IPS DF 6.9 (cell line): ENCODE measurements around the gene DAZAP1.

Experiments used
- DNase-seq: peaks from one replicate; pipeline ENCODE4 v3.0.0-alpha.2; 2013; ENCODE audit warnings: low read depth, low spot score
- H3K27ac ChIP-seq: one replicate; pipeline ENCODE4 v1.5.1; 2013; ENCODE audit warnings: low read length, control low read depth
- H3K27me3 ChIP-seq: 2 replicates; pipeline ENCODE4 v1.6.1; 2013; ENCODE audit warnings: mild to moderate bottlenecking, low read length; ENCODE audit not compliant: control insufficient read depth, insufficient read depth
- H3K36me3 ChIP-seq: 2 replicates; pipeline ENCODE4 v1.6.1; 2013; ENCODE audit warnings: low read length; ENCODE audit not compliant: control insufficient read depth, insufficient read depth
- H3K4me1 ChIP-seq: 2 replicates; pipeline ENCODE4 v1.6.1; 2013; ENCODE audit warnings: low read length; ENCODE audit not compliant: control insufficient read depth, insufficient read depth
- H3K4me3 ChIP-seq: 2 replicates; pipeline ENCODE4 v1.5.1; 2013; ENCODE audit warnings: mild to moderate bottlenecking, low read length
- H3K9me3 ChIP-seq: 2 replicates; pipeline ENCODE4 v1.6.1; 2013; ENCODE audit warnings: low read length, inconsistent platforms; ENCODE audit not compliant: control insufficient read depth, insufficient read depth
- WGBS: extraction: QIAGEN DNeasy Blood & Tissue Kit; methylation state at CpG from one replicate; pipeline ENCODE4 v1.1.7; 2013; ENCODE audit warnings: mixed read lengths, missing lambda C conversion rate; ENCODE audit not compliant: insufficient read length, insufficient coverage; 5-methylcytosine and 5-hydroxymethylcytosine counted together

DAZAP1 gene

DNA sequence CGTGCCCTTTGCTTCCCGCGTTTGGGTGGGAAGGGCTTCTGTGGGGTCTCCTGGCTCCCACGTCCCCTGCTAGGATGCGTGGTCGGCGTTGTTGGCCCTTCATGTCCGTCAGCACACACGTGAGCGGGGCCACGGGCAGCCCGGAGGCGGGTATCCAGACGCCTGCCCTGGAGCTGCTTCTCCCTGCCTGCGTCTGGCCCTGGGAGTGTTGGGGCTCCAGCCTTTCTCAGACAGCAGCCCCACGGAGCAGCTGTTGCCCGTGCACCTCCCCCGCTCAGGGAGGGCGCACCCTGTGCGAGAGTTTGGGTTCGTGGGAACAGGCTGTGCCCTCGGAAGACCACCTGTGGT lies 14.5 kb downstream of the DAZAP1 start:
- Histone ChIP-seq H3K27ac (no peak overlapping the region), H3K4me1 (peaks cover 3% of the 10 kb centered on the region; the same call in 1 of the 2 replicates), H3K36me3 (peaks cover 63% of the 10 kb centered on the region), H3K27me3 (no peaks in the 10 kb centered on the region), H3K4me3 (no peak overlapping the region), H3K9me3 (no peaks in the 10 kb centered on the region)
- no peak for DNase-seq
- WGBS, result no CpG with 5 or more reads among the region's 22 CpGs

DNA sequence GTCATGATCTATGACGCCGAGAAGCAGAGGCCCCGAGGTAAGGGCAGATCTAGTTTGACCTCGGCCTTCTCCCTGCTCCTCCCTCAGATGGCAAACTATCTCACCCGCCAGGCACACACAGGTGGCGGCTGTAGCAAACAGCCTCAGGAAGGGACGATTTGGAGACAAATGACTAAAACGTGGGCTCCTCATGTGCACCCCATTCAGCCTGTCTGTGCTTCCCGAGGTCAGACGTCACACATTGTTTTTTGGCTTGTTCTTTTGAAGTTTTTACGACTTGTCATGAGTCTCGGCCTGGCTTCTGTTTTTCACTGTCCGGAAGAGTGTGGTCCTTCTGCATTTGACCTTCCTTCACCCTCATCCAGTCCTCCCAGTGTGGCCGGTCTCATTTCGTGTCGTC lies 15.0 kb downstream of the DAZAP1 start:
- H3K27ac ChIP-seq, result no peak overlapping the region
- H3K36me3 ChIP-seq, result peaks cover 63% of the 10 kb centered on the region
- DNase-seq, result no peak
- no peaks in the 10 kb centered on the region for H3K27me3 ChIP-seq
- no peaks in the 10 kb centered on the region; the same call in 1 of the 2 replicates for H3K4me1 ChIP-seq
- WGBS, result no CpG with 5 or more reads among the region's 16 CpGs
- H3K9me3 ChIP-seq, result no peaks in the 10 kb centered on the region
- H3K4me3 ChIP-seq, result no peak overlapping the region

DNA sequence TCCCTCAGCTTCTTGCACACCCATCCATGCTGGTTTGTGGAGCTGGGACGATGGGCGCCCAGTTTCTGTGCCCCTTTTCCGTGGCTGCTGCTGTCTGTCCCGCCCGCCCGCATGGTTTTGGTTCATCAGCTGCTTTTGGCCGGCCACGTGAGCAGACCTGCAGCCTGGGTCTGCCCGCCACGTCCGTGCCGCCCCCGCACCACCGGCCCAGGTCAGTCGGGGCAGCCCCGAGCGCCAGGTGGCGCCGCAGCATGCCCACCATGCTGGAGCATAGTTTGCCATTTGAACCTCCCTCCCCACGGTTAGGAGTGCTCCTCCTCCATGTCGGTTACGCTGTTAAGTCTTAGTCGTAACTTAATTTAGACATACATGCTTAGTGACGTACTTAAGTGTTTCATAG lies 15.6 kb downstream of the DAZAP1 start:
- Histone ChIP-seq H3K9me3 (no peaks in the 10 kb centered on the region), H3K4me1 (no peaks in the 10 kb centered on the region), H3K27me3 (no peaks in the 10 kb centered on the region), H3K4me3 (no peak overlapping the region), H3K36me3 (peaks cover 63% of the 10 kb centered on the region), H3K27ac (no peak overlapping the region)
- DNase-seq, result no peak
- no CpG with 5 or more reads among the region's 24 CpGs for WGBS

DNA sequence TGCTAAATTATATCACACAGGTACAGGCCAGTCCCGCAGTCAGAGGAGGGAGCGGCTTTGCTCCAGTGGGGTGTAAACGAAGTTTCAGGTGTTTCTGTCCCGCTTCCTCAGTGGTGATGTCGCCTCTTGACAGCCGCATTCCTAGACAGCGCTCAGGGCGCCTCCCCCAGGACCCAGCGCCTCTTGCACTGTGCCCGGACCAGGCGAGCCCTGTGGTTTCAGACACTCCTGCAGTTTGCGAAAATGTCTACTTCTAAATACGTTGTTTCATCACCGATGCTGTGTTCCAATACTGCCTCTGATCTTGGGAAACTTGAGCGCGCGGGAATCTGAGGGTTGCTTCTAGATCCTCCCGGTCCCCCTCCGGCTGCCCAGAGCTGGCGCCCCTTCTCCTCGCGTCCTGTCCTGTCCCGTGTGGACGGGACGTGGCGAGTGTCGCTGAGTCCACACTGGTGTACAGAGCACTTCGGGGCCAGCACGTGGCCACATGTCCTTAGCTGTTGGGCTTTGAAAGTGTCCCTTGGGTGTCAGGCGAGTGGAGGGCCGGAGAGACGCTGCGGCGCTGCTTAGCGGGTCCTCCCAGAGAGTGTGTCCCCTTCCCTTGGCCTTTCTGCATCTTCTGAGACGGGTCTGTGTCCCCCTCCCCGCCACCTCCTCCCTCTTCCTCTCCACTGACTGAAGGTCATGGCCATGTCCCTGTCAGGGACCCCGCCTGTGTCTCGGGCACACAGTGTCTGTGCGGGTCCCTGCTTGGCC lies 16.2 kb downstream of the DAZAP1 start:
- Histone ChIP-seq H3K9me3 (no peaks in the 10 kb centered on the region), H3K36me3 (peaks cover 61% of the 10 kb centered on the region), H3K27ac (no peak overlapping the region), H3K4me1 (no peaks in the 10 kb centered on the region), H3K4me3 (no peak overlapping the region), H3K27me3 (no peaks in the 10 kb centered on the region)
- DNase-seq, result no peak
- WGBS, result no CpG with 5 or more reads among the region's 40 CpGs

DNA sequence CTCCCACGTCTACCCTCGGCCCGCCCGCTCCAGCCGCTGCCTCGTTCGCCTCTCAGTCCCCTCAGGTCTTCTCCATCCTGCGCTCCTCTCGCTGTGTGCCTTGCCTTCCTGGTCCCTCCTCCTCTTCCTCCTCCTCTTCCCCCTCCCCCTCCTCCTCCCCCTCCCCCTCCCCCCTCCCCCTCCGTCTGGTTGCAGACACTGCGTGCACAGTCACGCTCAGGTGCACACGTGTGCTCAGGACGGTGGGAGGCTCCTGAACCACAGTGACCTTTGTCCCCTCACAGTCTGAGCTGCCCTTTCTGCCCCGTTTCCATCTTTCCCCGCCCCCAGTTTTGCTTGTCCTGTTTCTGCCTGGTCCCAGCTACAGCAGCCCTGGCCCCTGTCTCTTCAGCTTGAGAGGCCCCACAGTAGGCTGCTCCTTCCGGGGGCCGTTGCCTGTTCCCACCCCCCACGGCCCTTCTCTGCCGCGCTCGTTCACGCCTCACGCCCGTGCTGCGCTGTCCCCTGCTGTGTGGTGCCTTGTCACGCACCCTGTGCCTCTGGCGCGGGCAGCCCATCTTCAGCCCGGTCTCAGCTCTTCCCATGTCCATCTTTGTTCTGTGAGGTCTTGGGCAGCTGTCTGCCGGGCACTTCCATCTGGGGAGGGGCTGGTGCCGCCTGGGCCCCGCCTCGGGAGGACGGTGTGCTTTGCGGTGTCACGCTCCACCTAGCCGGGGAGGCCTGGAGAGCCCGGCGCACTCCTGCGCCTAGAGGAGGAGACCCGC lies 17.0 kb downstream of the DAZAP1 start:
- Histone ChIP-seq H3K36me3 (peaks cover 61% of the 10 kb centered on the region), H3K9me3 (no peaks in the 10 kb centered on the region), H3K27me3 (no peaks in the 10 kb centered on the region), H3K4me3 (no peak overlapping the region), H3K4me1 (no peaks in the 10 kb centered on the region), H3K27ac (no peak overlapping the region)
- WGBS, result no CpG with 5 or more reads among the region's 42 CpGs
- DNase-seq, result no peak

DNA sequence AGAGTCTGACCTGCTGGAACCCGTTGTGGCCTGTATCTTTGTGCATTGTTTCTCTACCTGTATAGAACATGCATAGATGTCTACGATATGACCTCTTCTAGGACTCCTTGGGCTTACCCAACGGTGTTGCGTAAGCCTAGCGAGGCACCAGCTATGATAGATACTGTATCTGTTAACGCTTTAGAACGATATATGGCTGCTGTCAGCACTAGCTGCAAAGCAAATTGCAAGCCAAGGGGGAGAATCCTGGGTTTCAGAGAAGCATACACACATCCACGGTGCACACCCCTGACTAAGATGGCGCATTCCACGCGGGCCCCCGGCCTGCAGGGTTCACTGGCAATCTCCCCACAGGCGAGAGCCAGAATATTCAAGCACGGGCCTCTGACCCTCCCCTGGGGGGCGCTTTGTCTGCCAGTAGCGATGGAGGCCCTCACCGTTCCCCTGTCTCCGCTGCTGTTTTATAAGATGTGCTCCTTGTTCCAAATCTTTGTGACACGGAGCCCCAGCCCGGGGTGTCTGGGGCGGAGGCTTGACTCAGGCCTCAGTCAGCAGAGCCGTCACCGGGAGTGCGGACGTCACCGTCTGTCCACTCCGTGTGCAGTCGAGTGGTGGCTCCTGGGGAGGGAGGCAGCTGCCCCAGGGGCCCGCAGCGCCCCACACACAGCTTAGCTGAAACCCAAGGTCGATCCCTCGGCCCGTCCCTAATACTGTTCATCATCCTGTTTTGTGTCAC lies 17.9 kb downstream of the DAZAP1 start:
- H3K4me1 ChIP-seq, result no peaks in the 10 kb centered on the region
- no CpG with 5 or more reads among the region's 33 CpGs for WGBS
- H3K36me3 ChIP-seq, result peaks cover 65% of the 10 kb centered on the region
- no peak overlapping the region for H3K4me3 ChIP-seq
- H3K27me3 ChIP-seq, result no peaks in the 10 kb centered on the region
- DNase-seq, result no peak
- no peak overlapping the region for H3K27ac ChIP-seq
- no peaks in the 10 kb centered on the region for H3K9me3 ChIP-seq

DNA sequence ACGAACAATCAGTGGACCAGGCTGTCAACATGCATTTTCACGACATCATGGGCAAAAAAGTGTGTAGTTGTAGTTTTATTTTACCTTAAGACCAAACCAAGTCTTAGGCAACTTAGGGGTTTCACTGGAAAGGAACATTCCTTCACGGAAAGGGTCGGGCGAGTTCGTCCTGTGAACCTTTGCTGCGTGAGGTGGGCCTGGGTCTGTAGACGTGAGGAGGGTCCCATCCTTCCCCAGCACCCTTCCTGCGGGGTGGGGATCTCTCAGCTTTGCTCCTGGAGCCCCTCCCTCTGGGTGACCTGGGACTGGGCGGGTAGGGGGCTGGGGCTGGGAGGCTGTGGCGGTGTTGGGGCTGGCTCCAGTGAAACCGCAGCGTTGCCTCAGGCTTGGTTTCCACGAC lies 18.5 kb downstream of the DAZAP1 start:
- Histone ChIP-seq H3K27me3 (no peaks in the 10 kb centered on the region), H3K4me3 (no peak overlapping the region), H3K27ac (no peak overlapping the region), H3K9me3 (no peaks in the 10 kb centered on the region), H3K4me1 (no peaks in the 10 kb centered on the region), H3K36me3 (peaks cover 61% of the 10 kb centered on the region)
- no CpG with 5 or more reads among the region's 14 CpGs for WGBS
- no peak for DNase-seq

DNA sequence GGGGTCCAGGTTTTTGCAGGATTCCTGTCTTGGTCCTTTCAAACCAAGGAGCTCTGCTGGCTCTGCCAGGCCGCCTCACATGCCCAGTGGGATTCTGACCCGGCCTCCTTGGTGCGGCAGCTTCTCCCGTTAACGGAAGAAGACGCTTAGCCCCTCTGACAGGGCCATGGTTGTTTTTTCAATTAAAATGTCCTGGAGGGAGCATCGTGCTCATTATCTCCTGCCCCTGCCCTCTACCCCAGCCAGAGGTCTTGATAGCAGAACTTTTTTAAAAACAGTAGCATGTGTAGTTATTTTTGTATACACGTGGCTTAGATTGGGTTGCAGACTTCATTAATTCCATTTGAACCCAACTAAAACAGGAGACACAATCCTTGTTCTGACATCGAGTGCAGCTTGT lies 19.4 kb downstream of the DAZAP1 start:
- no peak for DNase-seq
- no CpG with 5 or more reads among the region's 9 CpGs for WGBS
- no peak overlapping the region for H3K4me3 ChIP-seq
- peaks cover 55% of the 10 kb centered on the region for H3K36me3 ChIP-seq
- H3K9me3 ChIP-seq, result no peaks in the 10 kb centered on the region
- no peaks in the 10 kb centered on the region for H3K4me1 ChIP-seq
- no peak overlapping the region for H3K27ac ChIP-seq
- H3K27me3 ChIP-seq, result no peaks in the 10 kb centered on the region

DNA sequence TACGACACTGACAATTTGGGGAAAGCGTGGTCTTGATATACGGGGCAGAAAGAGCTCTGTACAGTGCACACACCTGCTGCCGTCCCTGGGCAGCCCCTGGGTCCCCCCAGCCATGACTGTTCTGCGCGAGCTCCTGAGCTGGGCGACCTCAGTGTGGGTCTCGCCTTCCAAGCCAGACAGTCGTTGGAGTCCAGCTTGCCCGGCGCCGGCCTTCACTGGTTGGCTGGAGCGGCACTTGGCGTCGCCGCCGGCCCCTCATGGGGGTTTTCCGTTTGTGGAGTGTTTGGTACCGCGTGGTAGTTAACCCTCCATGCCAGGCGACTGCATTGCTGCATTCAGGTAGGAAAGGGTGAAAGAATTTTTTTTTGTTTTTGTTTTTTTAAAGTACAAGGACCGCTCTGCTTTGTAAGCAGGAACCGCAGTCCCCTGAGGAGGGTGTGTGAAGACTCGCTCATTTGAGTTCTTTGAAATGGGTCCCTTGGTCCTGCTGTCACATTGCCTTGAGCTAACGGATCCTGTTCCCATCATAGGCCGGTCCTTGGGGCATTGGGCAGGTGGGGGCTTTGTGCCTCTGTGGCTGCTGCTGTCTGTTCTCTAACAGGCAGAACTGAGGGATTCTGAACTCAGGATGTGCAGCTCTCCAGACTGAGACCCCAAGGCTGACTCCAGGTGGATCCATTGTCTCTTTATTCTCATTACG lies 20.0 kb downstream of the DAZAP1 start:
- Histone ChIP-seq H3K27ac (no peak overlapping the region), H3K4me1 (no peaks in the 10 kb centered on the region), H3K9me3 (no peaks in the 10 kb centered on the region), H3K4me3 (no peak overlapping the region), H3K27me3 (no peaks in the 10 kb centered on the region), H3K36me3 (peaks cover 55% of the 10 kb centered on the region)
- WGBS, result no CpG with 5 or more reads among the region's 27 CpGs
- no peak for DNase-seq

DNA sequence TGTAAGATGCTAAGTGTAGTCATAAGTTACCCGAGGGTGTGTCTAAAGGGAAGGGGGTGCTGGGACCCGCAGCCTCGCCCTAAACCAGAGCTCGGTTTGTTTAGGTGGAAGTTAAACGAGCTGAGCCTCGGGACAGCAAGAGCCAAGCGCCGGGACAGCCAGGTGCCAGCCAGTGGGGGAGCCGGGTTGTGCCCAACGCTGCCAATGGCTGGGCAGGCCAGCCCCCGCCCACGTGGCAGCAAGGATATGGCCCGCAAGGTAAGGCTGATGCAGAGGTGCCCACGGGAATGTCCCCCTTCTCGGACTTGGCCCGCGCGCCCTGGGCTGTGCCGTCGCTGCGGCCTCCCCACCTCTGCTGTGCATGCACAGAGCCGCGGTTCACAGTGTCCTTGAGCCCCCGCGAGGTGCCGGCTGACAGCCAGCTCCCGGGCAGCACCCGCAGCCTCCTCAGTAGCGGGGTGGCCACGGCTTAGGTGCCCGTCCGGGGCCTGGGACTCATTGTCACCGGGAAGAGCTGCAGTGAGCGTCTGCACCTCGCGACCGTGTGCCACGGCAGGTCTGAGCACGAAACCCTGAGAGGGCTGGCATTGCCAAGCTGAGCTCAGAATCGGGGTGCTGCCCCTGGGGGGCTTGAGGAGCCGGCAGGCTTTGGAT lies 21.5 kb downstream of the DAZAP1 start:
- no peaks in the 10 kb centered on the region for H3K4me1 ChIP-seq
- no peak for DNase-seq
- H3K36me3 ChIP-seq, result peaks cover 55% of the 10 kb centered on the region
- H3K4me3 ChIP-seq, result no peak overlapping the region
- no peak overlapping the region for H3K27ac ChIP-seq
- no CpG with 5 or more reads among the region's 41 CpGs for WGBS
- H3K9me3 ChIP-seq, result no peaks in the 10 kb centered on the region
- no peaks in the 10 kb centered on the region for H3K27me3 ChIP-seq
